HG03558 (cell line): Measurements from ENCODE around the gene DACT3.

Experiments
- ATAC-seq: cut with Tn5 transposase; IDR thresholded peaks from one replicate; pipeline ENCODE4 v1.9.1; 2021; ENCODE audit warnings: moderate number of reproducible peaks; ENCODE audit not compliant: unreplicated experiment; ENCODE audit errors: extremely low read depth

The DACT3 gene, protein sequence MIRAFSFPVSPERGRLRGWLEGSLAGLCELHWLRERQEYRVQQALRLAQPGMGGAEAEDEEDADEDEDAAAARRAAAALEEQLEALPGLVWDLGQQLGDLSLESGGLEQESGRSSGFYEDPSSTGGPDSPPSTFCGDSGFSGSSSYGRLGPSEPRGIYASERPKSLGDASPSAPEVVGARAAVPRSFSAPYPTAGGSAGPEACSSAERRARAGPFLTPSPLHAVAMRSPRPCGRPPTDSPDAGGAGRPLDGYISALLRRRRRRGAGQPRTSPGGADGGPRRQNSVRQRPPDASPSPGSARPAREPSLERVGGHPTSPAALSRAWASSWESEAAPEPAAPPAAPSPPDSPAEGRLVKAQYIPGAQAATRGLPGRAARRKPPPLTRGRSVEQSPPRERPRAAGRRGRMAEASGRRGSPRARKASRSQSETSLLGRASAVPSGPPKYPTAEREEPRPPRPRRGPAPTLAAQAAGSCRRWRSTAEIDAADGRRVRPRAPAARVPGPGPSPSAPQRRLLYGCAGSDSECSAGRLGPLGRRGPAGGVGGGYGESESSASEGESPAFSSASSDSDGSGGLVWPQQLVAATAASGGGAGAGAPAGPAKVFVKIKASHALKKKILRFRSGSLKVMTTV

DNA sequence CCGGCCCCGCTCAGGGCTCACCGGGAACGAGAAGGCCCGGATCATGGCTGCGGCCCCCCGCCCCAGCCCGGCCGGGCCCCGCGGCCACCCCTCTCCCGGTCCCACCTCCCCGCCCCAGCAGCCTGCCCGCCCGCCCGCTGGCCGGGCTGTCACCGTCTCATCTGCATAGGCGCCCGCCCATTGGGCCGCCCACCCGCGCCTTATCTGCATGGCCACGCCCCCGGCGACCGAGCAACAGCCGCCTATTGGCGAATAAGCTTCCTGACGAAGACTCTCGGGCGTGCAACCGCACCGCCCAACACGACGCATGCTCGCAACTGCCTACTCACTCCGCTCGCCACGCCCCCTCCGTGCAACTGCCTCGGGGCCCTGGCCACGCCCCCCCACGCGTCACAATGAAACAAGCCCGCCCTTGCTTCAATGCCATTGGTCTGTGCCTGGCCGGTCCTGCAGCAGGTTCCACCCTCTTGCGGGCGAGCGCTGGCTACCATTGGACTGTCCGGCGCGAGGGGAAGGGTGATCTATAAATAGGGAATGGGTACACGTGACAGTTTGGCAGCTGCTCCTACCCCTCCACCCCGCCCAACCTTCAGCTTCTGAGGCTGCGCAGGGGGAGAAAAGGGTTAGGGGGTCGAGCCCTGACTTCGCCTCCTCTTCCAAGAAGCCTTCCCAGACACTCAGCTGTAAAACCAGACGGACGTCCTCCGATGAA lies at the start of gene DACT3:
TSS of gene DACT3 (minus strand) at position 163 of the 712 bp plus-strand sequence. CDS start at position 45, 118 bp downstream.
- ATAC-seq: peak; percentile 86

DNA sequence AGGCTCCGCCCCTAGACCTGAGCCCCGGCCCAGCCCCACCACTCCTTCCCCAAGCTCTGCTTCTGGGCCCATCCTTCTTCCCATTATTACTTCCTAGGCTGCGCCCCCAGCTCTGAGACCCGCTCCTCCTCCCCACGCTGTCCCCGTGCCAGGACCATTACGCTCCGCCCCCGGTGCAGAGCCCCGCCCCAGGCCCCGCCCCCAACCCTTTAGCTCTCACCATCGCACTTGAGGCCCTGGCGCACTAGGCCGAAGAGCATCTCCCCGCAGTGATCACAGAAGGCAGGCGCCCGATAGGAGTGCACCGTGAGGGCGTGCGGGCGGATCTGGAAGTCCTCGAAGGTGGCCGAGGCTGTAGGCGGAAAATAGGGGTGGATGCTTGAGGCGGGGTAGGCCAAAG lies 49.7 kb upstream of the DACT3 start:
- no peak for ATAC-seq

DNA sequence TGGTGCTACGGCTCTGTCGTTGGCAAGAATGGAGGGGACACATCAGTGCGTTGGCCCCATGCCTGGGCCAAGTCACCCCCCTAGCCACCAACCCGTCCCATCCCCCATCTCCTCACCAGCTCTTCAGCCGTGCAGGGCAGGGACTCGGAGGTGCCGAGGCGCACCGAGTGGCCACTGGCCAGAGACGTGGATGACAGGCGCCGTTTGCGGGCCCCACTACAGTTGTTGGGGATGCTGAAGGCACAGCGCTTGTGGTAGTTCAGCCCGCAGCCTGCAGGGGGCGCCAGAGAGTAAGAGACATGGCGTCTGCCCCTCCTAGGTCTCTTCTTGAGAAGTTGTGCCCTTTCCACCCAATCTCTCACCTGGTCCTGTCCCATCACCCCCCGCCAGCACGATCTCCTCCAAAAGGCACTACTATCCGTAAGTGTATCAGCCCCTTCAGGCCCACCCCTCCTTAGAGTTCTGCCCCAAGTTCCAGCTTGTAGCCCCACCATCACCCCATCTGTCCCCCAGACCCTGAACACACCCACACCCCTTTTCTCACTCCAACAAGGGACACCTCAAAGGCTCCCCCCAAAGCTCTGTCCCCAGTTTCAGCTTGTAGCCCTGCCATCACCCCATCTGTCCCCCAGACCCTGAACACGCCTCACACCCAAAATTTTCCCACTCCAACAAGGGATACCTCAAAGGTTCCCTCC lies 43.5 kb upstream of the DACT3 start:
- no peak for ATAC-seq

DNA sequence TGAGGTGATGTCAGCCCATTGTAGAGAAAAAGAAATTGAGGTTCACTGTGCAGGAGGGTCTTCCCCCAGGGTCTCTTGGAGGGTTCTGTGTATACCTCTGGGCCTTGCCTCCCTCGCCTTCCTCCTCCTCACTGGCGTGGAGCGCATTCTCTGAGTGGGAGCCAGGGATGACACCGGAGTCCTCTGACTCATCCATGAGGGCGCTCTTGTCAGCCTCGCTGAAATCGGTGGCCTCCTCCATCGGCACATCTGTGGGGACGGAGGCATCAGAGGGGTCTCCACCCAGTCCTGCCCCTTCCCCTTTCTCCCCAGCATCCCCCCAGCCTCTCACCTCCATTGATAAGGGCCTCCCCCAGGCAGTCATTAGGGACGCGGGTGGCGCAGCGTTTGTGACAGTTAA lies 39.7 kb upstream of the DACT3 start:
- ATAC-seq: no peak

DNA sequence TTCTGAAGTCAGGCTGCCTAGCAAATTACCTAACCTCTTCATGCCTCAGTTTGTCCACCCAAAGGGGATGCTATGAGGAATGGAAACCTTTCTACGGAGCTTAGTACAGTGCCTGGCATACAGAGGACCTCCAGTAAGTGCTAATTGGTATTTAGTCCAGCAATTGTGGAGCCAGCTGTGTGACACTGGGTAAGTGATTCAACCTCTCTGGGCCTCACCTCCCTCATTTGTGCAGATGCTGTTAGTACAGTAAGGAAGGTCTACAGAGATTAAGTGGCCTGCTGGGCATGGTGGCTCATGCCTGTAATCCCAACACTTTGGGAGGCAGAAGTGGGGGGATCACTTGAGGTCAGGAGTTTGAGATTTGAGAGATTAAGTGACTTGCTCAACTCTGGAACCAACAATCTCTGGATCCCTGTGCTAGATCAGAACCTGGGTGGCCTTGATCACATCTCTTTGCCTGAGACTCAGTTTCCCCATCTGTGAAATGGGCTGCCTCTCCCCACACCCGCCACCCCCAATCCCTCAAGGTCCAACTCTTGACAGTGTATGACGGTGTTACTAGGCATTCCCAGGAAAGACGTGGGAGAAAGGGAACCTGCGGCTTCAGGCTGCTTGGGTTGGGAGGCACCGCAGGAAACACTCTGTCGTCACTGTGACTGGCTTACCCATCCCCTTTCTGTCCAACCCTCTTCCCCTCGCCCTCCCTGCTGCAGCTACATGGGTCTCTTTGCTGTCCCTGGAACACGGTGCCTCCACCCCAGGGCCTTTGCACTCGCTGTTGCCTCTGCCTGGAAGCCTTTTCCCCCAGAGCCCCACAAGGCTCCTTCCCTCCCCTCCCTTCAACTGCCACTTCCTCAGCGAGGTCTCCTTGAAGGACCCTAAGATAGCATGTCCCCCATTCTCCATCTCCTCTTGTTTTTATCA lies 37.7 kb upstream of the DACT3 start:
- ATAC-seq: no peak

DNA sequence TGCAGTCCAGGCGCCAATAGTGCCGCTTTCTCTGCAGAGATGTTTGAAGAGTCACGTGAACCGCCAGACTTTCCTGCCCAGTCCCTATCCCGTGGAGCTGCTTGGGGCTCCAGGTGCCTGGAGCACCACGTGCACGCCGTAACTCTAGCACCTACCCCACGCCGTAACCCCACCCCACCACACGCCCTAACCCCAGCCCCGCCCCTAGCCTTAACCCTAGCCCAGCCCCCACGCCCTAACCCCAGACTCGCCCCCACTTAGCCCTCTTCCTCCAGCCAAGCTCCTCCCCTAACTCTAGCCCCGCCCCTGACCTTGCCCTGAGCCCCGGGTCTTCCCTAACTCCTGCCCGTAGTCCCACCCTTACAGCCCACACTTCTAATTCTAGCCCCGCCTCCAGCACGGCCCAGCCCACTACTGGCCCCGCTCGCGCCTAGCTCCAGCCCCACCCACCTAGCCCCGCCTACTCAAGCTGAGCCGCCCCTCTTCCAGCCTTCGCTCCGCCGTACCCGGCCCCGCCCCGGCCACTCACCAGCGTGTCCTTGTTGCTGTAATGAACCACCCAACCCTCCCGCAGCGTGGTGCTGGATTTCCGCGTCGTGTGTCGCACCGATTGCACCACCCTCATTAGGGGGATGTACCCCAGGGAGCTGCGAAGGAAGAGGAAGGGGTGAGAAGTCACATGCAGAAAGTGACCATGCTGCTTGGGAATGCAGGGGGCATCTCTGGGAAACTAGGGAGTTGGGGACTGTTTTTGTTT lies 36.4 kb upstream of the DACT3 start:
- no peak for ATAC-seq

DNA sequence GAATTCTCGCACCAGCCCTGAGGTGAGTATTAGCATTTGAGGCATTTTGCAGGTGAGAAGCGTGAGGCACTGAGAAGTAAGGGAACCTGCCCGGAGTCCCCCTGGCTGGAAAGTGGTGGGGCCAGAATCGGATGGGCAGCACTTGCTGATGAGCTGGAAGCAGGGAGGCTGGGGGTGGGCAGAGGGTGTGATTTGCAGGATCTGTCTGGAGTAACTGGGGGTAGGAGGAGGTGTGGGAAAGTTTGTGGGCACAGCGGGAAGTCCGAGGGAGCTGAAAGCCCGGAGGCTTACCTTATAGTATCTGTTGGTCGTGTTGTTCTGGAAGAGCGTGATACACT lies 35.9 kb upstream of the DACT3 start:
- no peak for ATAC-seq

- ATAC-seq: no peak
Measured at GRCh38 chr19:46696052-46696451, 35.1 kb upstream of the DACT3 start.

GRCh38 chr19:46693760-46694159 lies 32.8 kb upstream of the DACT3 start:
- no peak for ATAC-seq

DNA sequence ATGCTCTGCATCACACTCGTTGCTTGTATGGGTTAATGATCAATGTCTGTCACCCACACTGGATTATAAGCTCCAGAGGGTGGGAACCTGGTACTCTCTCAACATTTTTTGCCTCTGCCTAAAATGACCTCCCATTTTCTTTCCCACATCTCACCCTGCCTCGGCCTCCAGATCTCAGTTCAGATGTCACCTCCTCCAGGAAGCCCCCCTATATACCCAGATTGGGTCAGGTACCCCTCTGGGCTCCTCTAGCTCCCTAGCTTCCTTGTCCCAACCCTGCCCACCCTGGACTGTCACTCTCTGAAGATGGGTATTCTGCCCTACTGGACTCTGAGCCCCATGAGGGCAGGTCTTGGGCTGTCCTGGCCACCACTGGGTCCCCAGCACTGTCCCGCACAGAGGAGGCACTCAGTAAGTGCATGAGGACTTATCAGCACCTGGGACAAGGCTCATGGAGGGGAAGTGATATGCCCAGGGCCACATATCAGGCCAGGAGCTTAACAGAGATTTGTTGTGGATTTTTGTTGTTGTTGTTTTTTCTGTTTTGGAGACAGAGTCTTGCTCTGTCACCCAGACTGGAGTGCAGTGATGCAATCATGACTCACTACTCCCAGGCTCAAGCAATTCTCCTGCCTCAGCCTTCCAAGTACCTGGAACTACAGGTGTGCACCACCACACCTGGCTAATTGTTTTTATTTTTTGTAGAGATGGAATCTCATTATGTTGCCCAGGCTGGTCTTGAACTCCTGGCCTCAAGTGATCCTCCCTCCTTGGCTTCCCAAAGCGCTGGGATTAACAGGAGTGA lies 32.1 kb upstream of the DACT3 start:
- ATAC-seq: no peak

DNA sequence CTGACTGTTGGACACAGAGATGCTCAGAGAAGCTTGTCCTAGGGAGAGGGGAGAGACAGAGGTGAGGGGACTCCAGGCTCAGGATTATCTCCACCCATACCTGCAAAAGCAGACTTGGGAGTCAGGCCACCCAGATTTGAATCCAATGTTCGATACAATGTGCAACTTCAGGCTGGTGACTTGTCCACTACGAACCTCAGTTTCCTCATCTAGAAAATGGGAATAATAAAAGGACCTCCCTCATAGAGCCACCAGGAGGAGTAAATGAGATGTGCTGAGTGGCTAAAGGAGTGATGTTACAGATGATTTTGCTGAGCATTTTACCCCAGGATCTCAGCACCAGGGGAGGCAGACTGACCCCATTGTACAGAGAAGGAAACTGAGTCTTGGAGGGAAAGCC lies 31.0 kb upstream of the DACT3 start:
- ATAC-seq: no peak

DNA sequence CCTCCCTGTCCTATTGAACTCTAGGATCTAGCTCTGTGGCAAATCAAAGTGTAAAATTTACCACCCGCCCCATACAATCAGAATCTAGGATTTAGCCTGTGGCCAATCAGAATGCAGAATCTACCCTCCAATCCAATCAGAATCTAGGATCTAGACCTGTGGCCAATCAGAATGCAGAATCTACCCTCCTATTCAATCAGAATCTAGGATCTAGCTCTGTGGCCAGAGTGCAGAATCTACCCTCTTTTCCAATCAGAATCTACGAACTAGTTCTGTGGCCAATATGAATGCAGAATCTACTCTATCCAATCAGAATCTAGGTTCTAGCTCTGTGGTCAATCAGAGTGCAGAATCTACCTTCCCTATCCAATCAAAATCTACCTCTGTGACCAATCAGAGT lies 30.1 kb upstream of the DACT3 start:
- no peak for ATAC-seq

DNA sequence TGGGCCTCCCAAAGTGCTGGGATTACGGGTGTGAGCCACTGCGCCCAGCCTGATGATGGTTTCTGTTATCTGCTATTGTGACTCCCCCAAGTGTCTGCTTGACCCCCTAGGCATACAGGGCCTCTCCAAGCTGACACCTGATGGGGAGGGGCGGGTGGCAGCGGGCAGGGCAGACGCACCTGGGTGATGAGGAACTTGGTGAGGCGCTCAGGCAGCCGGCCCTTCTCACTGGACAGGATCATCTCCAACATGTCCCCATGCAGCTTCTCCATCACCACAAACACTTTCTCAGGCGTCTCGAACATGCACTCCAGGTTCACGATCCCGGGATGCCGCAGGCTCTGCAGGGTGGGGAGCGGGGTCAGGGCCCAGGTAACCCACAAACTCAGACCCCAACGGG lies 28.4 kb upstream of the DACT3 start:
- ATAC-seq: no peak

DNA sequence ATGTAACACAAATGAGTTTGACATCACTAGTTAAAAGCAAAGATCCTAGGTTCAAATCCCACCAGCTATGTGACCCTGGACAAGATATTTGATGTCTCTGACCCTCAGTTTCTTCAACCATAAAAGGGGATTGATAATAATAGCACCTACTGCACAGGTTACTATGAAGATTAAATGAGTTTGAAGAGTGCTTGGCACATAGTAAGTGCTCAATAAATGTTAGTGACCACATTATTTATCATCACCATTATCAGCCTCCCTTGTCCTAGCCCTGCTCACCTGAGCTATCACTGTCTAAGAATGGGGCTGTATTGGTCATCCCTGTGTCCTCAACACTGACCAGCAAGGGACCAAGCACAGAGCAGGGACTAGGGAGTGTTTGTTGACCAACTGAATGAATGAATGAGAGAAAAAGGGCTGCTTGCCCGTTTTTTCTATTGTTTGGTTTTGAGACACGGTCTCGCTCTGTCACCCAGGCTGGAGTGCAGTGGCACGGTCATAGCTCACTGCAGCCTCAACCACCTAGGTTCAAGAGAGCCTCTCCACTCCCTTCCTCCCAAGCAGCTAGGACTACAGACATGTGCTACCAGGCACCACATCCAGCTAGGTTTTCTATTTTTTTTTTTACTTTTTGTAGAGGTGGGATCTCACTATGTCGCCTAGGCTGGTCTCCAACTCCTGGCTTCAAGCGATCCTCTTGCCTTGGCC lies 26.6 kb upstream of the DACT3 start:
- no peak for ATAC-seq

- ATAC-seq: no peak
Measured at GRCh38 chr19:46685189-46685588, 24.2 kb upstream of the DACT3 start.

DNA sequence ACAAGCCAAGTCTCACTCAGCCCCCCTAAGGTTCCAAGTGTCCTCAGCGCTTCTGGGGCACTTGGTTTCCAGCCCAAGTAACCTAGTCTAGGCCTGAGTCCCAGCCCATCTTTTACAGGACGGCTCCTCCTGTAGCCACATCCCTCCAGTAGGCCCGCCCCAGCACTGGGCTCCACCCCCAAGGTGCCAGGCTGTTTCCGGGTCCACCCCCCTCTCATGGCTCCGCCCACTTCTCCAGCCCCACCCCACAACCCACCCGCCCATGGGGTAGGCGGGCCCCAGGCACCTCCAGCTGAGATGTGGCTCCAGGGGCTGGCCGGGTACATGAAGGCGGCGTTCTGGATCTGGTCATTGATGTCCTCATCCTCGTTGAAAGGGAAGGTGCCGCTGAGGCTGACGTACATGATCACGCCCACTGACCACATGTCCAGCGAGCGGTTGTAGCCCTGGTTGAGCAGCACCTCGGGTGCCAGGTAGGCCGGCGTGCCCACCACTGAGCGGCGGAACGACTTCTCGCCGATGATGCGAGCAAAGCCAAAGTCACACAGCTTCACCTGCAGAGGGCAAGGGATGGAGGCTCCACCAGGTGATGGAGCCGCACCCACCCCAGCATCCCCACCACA lies 17.2 kb upstream of the DACT3 start:
- no peak for ATAC-seq
